Memory B cell (primary cell): ENCODE data around the gene ABLIM2.

Experiments
- ATAC-seq: fragments of 150-1000 bp; cut with Tn5 transposase; 2 replicates; pipeline ENCODE4 v1.10.0; 2021; ENCODE audit warnings: low read depth, mild to moderate bottlenecking, moderate library complexity
- DNase-seq, 2 donors: peaks; one replicate each; pipeline ENCODE4 v3.0.0; 2022; ENCODE audit warnings: low spot score in 2 of 2
- H3K27ac Mint-ChIP-seq: one replicate; pipeline ENCODE4 v1.8.0; 2022; ENCODE audit warnings: mild to moderate bottlenecking, moderate library complexity, mixed read lengths
- H3K27me3 Mint-ChIP-seq: one replicate; pipeline ENCODE4 v1.8.0; 2022; ENCODE audit warnings: mixed read lengths
- H3K36me3 Mint-ChIP-seq: one replicate; pipeline ENCODE4 v1.8.0; 2022; ENCODE audit warnings: mild to moderate bottlenecking, mixed read lengths
- H3K4me1 Mint-ChIP-seq: one replicate; pipeline ENCODE4 v1.8.0; 2022; ENCODE audit warnings: mixed read lengths
- H3K4me3 Mint-ChIP-seq: one replicate; pipeline ENCODE4 v1.8.0; 2022; ENCODE audit warnings: mild to moderate bottlenecking, moderate library complexity, mixed read lengths
- H3K9me3 Mint-ChIP-seq: one replicate; pipeline ENCODE4 v1.8.0; 2022; ENCODE audit warnings: mixed read lengths

The ABLIM2 gene

GRCh38 chr4:7964890-7965662 lies 193.5 kb downstream of the ABLIM2 start:
- no peak overlapping the region for H3K4me3 Mint-ChIP-seq
- no peak for ATAC-seq
- H3K4me1 Mint-ChIP-seq, result peaks cover 10% of the 10 kb centered on the region

DNA sequence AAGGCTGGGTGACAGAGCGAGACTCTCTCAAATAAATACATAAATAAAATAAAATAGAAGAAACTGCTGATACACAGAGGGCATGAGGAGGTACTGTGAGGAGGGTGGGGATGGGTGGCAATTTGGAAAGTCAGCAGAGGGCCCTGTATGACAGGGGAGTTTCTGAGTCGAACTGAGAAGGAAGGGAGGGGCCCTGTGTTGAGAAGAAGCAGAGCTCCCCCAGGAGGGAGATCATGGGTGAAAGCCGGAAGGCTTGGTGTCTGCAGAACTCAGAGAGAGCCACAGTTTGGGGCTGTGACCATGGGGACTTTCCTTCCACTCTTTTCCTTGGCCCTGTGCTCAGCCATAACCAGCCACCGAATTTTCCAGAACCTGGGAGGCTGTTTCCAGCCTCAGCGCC lies 194.2 kb downstream of the ABLIM2 start:
- H3K27ac Mint-ChIP-seq, result no peak overlapping the region
- no peak for ATAC-seq
- peaks cover 9% of the 10 kb centered on the region for H3K27me3 Mint-ChIP-seq
- H3K36me3 Mint-ChIP-seq, result no peaks in the 10 kb centered on the region
- DNase-seq, result no peak
- H3K4me1 Mint-ChIP-seq, result peaks cover 5% of the 10 kb centered on the region
- H3K4me3 Mint-ChIP-seq, result no peak overlapping the region
- peaks cover 1% of the 10 kb centered on the region for H3K9me3 Mint-ChIP-seq

More at GRCh38 chr4:7964890-7965662, 193.5 kb downstream of the ABLIM2 start:
- H3K27me3 Mint-ChIP-seq, result peaks cover 9% of the 10 kb centered on the region
- no peak overlapping the region for H3K27ac Mint-ChIP-seq
- H3K36me3 Mint-ChIP-seq, result no peaks in the 10 kb centered on the region
- DNase-seq, result no peak
- H3K9me3 Mint-ChIP-seq, result peaks cover 1% of the 10 kb centered on the region

- no peak for ATAC-seq
- Mint-ChIP-seq H3K9me3 (peaks cover 1% of the 10 kb centered on the region), H3K36me3 (no peaks in the 10 kb centered on the region), H3K4me1 (peaks cover 5% of the 10 kb centered on the region), H3K4me3 (no peak overlapping the region), H3K27ac (no peak overlapping the region), H3K27me3 (peaks cover 12% of the 10 kb centered on the region)
- DNase-seq, result no peak
Measured at GRCh38 chr4:7963691-7964090, 194.9 kb downstream of the ABLIM2 start.

- ATAC-seq (no peak), DNase-seq (no peak)
- no peak overlapping the region for H3K27ac Mint-ChIP-seq
- no peaks in the 10 kb centered on the region for H3K36me3 Mint-ChIP-seq
- peaks cover 12% of the 10 kb centered on the region for H3K27me3 Mint-ChIP-seq
- no peak overlapping the region for H3K4me3 Mint-ChIP-seq
- H3K9me3 Mint-ChIP-seq, result peaks cover 1% of the 10 kb centered on the region
- H3K4me1 Mint-ChIP-seq, result peaks cover 5% of the 10 kb centered on the region
Measured at GRCh38 chr4:7962609-7963508, 195.8 kb downstream of the ABLIM2 start.

DNA sequence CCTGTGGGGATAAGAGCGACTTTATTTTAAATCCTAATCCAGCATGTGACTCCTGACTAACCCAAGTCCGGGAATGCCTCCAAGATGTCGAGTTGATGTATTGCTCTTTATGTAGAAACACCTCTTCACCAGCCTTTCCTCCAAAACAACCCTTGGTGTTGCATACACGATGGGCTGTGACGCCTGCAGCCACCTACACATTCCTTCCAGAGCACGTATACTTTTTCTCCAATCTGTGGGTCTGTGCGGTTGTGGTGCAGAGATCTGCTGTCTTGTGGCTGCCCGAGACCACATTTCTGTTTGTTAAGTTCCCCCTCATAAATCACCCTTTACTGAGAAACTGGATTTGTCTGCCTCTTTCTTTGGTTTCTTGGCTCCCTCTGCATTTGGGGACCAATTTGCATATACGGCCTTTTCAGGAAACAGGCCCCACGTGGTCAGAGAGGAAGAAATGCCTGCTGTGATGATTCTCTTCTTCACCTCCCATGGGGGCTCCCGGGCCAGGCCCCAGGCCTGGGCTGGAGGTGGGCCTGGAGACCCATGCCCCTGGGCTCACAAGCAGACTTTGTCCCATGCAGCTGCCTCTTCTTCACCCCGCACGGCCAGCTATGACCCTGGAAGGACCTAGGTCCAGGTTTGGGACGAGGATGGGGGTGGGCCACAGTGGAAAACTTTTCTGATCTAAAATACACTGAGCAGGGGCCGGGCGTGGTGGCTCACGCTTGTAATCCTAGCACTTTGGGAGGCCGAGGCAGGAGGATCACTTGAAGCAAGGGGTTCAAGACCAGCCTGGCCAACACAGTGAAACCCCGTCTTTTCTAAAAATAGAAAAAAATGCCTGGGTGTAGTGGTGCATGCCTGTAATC lies 197.6 kb downstream of the ABLIM2 start:
- no peak for ATAC-seq
- Mint-ChIP-seq H3K36me3 (no peaks in the 10 kb centered on the region), H3K9me3 (peaks cover 1% of the 10 kb centered on the region), H3K27ac (no peak overlapping the region), H3K4me1 (peaks cover 5% of the 10 kb centered on the region), H3K27me3 (peaks cover 15% of the 10 kb centered on the region), H3K4me3 (no peak overlapping the region)
- no peak for DNase-seq

- Mint-ChIP-seq H3K27me3 (peaks cover 15% of the 10 kb centered on the region), H3K9me3 (peaks cover 1% of the 10 kb centered on the region), H3K4me1 (peaks cover 5% of the 10 kb centered on the region), H3K4me3 (no peak overlapping the region), H3K36me3 (no peaks in the 10 kb centered on the region), H3K27ac (no peak overlapping the region)
- no peak for ATAC-seq
- DNase-seq, result no peak
Measured at GRCh38 chr4:7960017-7960789, 198.4 kb downstream of the ABLIM2 start.

GRCh38 chr4:7959078-7959477 lies 199.5 kb downstream of the ABLIM2 start:
- no peaks in the 10 kb centered on the region for H3K36me3 Mint-ChIP-seq
- H3K4me3 Mint-ChIP-seq, result no peak overlapping the region
- DNase-seq, result no peak
- peaks cover 1% of the 10 kb centered on the region for H3K9me3 Mint-ChIP-seq
- H3K4me1 Mint-ChIP-seq, result peaks cover 5% of the 10 kb centered on the region
- H3K27me3 Mint-ChIP-seq, result peaks cover 15% of the 10 kb centered on the region
- no peak overlapping the region for H3K27ac Mint-ChIP-seq
- ATAC-seq, result no peak

DNA sequence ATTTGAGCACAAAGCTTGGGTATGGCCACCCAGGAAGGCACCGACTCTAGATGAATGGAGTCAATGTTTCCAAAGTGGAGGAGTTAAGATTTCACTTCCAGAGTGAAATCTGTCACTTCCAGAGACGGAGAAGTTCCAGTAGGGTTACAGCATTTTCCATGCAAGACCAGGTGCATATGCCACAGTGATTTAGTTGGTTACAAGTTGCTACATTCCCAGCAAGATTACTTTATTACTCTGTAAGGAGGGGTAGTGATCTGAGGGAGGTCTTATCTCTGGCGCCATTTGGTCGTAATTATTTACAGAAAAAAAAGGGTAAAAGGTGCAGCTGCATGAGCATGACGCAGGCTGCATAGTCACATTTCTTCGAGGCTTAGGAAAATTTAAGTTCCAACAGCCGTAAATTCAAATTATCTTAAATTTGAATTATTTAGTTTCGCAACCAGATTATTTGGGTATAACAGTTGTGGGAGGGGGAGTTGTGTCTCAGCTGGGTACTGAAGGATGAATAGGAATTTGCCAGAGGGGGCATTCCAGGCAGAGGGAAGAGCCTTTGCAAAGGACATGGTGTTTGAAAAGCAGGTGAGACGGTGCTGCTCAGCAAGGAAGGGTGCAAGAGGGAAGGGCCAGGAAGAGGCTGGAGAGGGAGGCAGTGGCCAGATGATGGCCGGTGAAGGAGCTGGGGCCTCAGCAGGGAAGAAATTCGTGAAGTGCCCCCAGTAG lies 201.5 kb downstream of the ABLIM2 start:
- no peak overlapping the region for H3K4me3 Mint-ChIP-seq
- peaks cover 1% of the 10 kb centered on the region for H3K9me3 Mint-ChIP-seq
- DNase-seq, result no peak

GRCh38 chr4:7956270-7956808 lies 202.3 kb downstream of the ABLIM2 start:
- H3K9me3 Mint-ChIP-seq, result peaks cover 2% of the 10 kb centered on the region
- H3K27me3 Mint-ChIP-seq, result peaks cover 15% of the 10 kb centered on the region
- no peak overlapping the region for H3K4me3 Mint-ChIP-seq
- no peak for ATAC-seq
- H3K36me3 Mint-ChIP-seq, result peaks cover 1% of the 10 kb centered on the region
- no peak for DNase-seq
- H3K4me1 Mint-ChIP-seq, result peaks cover 5% of the 10 kb centered on the region
- H3K27ac Mint-ChIP-seq, result no peak overlapping the region

More for the DNA sequence above, 201.5 kb downstream of the ABLIM2 start:
- H3K27me3 Mint-ChIP-seq, result peaks cover 13% of the 10 kb centered on the region
- no peak overlapping the region for H3K27ac Mint-ChIP-seq
- no peak for ATAC-seq
- H3K36me3 Mint-ChIP-seq, result peaks cover 1% of the 10 kb centered on the region
- peaks cover 5% of the 10 kb centered on the region for H3K4me1 Mint-ChIP-seq

GRCh38 chr4:7955393-7955792 lies 203.2 kb downstream of the ABLIM2 start:
- no peaks in the 10 kb centered on the region for H3K4me1 Mint-ChIP-seq
- peaks cover 4% of the 10 kb centered on the region for H3K9me3 Mint-ChIP-seq
- ATAC-seq, result no peak
- no peak for DNase-seq
- no peak overlapping the region for H3K4me3 Mint-ChIP-seq
- no peak overlapping the region for H3K27ac Mint-ChIP-seq
- peaks cover 1% of the 10 kb centered on the region for H3K36me3 Mint-ChIP-seq
- peaks cover 17% of the 10 kb centered on the region for H3K27me3 Mint-ChIP-seq

DNA sequence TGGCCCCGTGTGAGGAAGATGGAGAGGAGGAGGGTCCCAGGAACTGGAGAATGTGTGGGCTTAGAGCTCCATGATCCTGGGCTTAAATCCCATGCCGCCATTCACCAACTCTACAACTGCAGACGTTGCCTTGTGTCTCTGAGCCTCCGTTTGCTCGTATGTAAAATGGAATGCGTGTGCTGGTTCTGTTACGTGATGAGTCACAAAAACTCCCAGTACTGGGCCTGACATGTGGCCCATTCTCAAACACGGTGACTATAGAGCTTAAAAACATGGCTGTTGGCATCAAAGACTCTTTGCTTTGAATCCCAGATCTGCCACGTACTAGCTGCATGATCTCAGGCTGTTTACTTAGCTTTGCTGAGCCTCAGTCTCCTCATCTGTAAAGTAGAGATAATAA lies 206.0 kb downstream of the ABLIM2 start:
- Mint-ChIP-seq H3K36me3 (peaks cover 1% of the 10 kb centered on the region), H3K27ac (no peak overlapping the region), H3K4me1 (no peaks in the 10 kb centered on the region), H3K27me3 (peaks cover 22% of the 10 kb centered on the region), H3K4me3 (no peak overlapping the region), H3K9me3 (peaks cover 4% of the 10 kb centered on the region)
- DNase-seq (no peak), ATAC-seq (no peak)

DNA sequence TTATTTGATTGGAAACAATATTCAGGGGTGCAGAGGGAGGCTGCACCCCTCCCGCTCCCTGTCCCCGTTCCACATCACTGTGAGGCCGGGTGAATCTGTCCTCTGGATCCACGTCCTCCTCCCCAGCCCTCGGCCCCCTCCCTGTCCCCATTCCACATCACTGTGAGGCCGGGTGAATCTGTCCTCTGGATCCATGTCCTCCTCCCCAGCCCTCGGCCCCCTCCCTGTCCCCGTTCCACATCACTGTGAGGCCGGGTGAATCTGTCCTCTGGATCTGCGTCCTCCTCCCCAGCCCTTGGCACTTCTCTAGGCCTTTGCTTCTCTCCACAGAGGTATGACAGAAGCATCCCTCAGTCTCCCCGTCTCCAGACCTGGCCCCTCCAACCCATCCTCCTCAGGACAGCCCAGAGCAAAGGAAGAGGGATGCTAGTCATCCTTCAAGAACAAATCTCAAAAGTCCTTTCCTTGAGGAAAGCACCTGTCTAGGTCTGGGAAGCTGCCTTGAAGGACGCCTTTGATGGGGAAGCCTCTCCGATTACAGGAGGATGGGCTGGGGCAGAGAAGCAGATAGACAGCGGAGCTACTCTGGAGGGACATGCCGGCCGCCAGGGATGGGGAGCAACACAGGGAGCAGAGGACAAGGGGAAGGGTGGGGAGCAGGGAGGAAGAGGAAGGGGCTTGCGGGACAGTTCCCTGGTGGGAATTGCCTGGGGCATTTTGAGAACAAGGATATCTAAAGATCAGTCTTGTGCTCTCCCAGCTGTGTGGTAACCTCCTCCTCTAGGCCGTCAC lies 208.1 kb downstream of the ABLIM2 start:
- no peak for DNase-seq
- Mint-ChIP-seq H3K9me3 (peaks cover 4% of the 10 kb centered on the region), H3K27ac (no peak overlapping the region), H3K36me3 (peaks cover 1% of the 10 kb centered on the region), H3K4me3 (no peak overlapping the region), H3K27me3 (peaks cover 21% of the 10 kb centered on the region), H3K4me1 (no peaks in the 10 kb centered on the region)
- no peak for ATAC-seq
